BE2C (cell line): ENCODE results near the gene OR6C74.

Experiments used
- DNase-seq: peaks from one replicate; pipeline ENCODE4 v3.0.0-alpha.2; 2020
- H3K27me3 ChIP-seq: fragments of 250-450 bp; sonication (Bioruptor Pico); 2 replicates; pipeline ENCODE4 v1.5.1; 2020; ENCODE audit warnings: mild to moderate bottlenecking
- H3K36me3 ChIP-seq: fragments of 250-450 bp; sonication (Bioruptor Pico); 2 replicates; pipeline ENCODE4 v1.5.1; 2020; ENCODE audit warnings: mild to moderate bottlenecking
- H3K4me1 ChIP-seq: fragments of 250-450 bp; sonication (Bioruptor Pico); 2 replicates; pipeline ENCODE4 v1.5.1; 2020
- H3K4me3 ChIP-seq: 2 replicates; pipeline ENCODE4 v1.5.1; 2011; ENCODE audit warnings: low read depth, low read length
- H3K9me3 ChIP-seq: fragments of 250-450 bp; sonication (Bioruptor Pico); 2 replicates; pipeline ENCODE4 v1.5.1; 2020
- CTCF ChIP-seq: IDR thresholded peaks from 2 replicates; pipeline ENCODE4 v1.5.1; 2012; ENCODE audit warnings: mild to moderate bottlenecking, low read depth, low read length

Gene OR6C74

DNA sequence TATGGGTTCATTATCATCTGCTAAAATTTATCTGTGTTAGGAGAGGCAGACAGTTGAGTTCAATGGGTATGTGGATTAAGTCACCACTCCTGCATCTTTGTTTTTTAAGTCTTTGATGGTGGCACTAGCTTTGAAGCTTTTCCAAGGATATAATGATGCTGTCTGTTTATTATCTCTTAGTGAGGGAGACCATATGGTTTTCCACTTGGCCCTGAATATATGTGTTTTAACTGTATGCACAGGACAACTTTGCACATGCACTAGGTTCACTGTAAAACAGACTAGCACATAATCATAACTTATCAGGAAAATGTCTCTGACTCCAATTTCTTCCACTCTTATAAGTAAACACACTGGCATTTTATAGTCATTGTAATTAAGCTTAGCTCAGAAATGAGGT lies 8.9 kb downstream of the OR6C74 start:
- no peak for TF ChIP-seq CTCF
- H3K27me3 ChIP-seq = no peaks in the 10 kb centered on the region

DNA sequence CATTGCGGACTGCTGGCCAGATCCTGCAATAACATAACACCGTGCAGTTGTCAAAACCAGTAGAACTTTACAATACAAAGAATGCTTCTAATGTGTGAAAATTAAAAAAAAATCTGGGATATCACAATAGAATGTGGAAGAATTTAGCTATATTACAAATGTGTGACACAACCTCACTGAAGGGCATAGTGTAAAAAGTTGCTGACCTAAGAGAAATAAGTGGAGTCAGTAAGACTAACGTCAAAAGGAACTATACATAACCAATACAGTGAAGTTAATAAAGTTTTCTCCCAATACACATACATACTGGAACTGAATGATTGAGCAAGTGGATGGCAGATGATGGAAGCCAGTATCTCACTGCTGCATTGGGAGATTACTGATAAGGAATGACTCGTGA lies 12.4 kb downstream of the OR6C74 start:
- no peak for DNase-seq
- Histone ChIP-seq H3K27me3 (no peaks in the 10 kb centered on the region), H3K4me1 (no peaks in the 10 kb centered on the region), H3K9me3 (no peaks in the 10 kb centered on the region), H3K36me3 (no peaks in the 10 kb centered on the region), H3K4me3 (no peak overlapping the region)
- no peak for TF ChIP-seq CTCF

More for the DNA sequence above, 8.9 kb downstream of the OR6C74 start:
- Histone ChIP-seq H3K9me3 (no peaks in the 10 kb centered on the region), H3K4me1 (no peaks in the 10 kb centered on the region), H3K36me3 (no peaks in the 10 kb centered on the region), H3K4me3 (no peak overlapping the region)
- no peak for DNase-seq

GRCh38 chr12:55258303-55258702 lies 13.9 kb downstream of the OR6C74 start:
- no peaks in the 10 kb centered on the region for H3K27me3 ChIP-seq
- no peak for TF ChIP-seq CTCF
- no peaks in the 10 kb centered on the region for H3K36me3 ChIP-seq
- H3K4me1 ChIP-seq = no peaks in the 10 kb centered on the region
- no peak for DNase-seq
- no peak overlapping the region for H3K4me3 ChIP-seq
- H3K9me3 ChIP-seq = no peaks in the 10 kb centered on the region

- TF ChIP-seq CTCF = no peak
- no peaks in the 10 kb centered on the region for H3K9me3 ChIP-seq
- no peaks in the 10 kb centered on the region for H3K36me3 ChIP-seq
- H3K27me3 ChIP-seq = no peaks in the 10 kb centered on the region
- DNase-seq = no peak
- H3K4me1 ChIP-seq = no peaks in the 10 kb centered on the region
- no peak overlapping the region for H3K4me3 ChIP-seq
Observed at GRCh38 chr12:55280991-55281390, 36.6 kb downstream of the OR6C74 start.

- TF ChIP-seq CTCF = no peak
- Histone ChIP-seq H3K4me3 (no peak overlapping the region), H3K4me1 (no peaks in the 10 kb centered on the region), H3K27me3 (0 out of 2 replicates have a peak, but pooled peaks cover 8% of the 10 kb centered on the region), H3K36me3 (no peaks in the 10 kb centered on the region), H3K9me3 (no peaks in the 10 kb centered on the region)
- no peak for DNase-seq
Observed at GRCh38 chr12:55289999-55290398, 45.6 kb downstream of the OR6C74 start.
